T-helper 2 cell (primary cell): ENCODE results near the gene ENDOD1.

Source experiments
- DNase-seq, 5 experiments: peaks; one replicate each; pipeline versions ENCODE4 v3.0.0 to v3.0.0-alpha.2; 2012 to 2022

ENDOD1 gene

DNA sequence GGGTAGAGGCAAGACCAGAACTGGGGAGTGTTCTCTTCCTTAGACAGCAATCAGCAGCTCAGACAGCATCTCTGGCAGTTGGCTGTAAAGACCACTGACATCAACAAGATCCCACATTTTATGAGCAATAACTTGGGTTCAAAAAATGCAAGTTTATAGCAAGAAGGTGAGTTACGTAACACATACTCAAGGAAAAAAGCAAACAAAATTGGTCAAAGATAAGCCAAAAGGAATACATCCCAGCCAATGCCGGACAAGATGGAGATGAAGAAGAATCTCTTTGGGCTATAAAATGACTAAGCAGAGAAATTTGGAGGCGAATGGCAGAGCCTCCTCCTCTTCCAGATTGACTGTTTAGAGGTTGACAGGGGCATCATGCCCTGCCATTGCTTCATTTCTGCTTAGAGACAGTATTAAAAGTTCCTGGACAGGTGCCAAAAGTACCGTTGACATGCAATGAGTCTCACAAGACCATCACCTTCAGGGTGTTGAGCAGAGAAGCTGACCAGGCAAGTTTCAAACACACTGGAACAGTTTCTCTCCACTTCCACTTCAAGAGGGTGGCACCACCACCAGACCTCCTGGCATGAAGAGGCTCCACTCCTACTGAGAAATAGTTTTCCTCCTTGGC, 55.9 kb downstream of the ENDOD1 start:
- DNase-seq = no peak

DNA sequence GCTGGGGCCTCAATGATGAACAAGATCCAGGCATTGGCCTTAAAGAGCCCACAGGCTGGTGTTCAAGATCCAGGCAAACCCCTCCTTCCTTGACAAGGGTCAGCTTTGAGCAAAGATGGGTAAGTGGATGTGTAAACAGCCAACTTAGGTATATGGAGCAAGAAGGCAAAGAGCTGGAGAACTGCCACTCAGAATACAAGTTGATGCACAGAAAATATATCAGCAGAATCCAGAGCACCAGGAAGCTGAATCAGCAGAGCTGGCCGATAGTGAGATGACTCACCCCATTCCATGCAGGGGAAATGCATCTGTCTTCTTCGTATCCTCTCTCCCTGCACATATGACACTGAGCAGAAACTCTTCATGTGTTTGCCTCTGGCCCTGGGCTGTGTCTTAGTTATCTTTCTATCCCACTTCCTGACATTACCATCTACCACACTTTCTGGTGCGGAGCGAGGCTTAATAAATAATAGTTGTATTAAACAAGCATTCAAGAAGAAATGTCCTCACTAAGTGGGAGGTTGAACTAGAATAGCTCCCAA, 57.8 kb downstream of the ENDOD1 start:
- DNase-seq = peak in 1 of 5 experiments; percentile 30

DNA sequence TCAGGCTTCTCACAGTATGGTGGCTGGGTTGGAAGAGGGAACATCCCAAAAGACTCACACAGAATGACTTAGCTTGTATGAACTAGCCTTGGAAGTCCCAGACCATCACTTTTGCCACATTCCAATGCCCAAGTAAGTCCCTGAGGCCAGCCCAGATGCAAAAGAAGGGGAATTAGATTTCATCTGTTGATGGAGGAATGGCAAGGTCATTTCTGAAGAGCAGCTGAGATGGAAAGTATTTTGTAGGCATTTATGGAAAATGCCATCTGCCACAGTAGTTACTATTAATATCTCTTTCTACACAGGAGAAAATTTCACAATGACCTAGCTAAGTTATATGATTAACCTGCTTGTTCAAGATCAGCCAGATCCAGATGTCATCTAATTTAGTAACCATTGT, 58.8 kb downstream of the ENDOD1 start:
- DNase-seq = no peak

DNA sequence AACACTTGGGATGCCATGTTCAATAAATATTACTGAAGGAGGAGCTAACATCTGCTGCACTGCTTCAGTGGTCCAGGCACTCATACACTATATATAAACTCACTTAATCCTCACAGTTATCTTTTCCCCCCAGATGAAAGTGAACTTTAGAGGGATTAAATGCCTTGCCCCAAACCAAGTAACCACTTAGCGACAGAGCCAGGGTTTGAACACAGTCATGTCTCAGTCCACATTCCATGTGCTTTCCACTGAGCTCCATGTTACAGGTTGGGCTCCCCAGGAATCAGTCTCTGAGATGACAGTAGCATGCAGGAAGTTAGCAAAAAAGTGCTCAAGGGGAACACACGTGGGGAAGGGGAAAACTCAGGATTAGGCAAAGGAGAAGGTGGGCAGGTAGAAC, 59.3 kb downstream of the ENDOD1 start:
- no peak for DNase-seq

DNA sequence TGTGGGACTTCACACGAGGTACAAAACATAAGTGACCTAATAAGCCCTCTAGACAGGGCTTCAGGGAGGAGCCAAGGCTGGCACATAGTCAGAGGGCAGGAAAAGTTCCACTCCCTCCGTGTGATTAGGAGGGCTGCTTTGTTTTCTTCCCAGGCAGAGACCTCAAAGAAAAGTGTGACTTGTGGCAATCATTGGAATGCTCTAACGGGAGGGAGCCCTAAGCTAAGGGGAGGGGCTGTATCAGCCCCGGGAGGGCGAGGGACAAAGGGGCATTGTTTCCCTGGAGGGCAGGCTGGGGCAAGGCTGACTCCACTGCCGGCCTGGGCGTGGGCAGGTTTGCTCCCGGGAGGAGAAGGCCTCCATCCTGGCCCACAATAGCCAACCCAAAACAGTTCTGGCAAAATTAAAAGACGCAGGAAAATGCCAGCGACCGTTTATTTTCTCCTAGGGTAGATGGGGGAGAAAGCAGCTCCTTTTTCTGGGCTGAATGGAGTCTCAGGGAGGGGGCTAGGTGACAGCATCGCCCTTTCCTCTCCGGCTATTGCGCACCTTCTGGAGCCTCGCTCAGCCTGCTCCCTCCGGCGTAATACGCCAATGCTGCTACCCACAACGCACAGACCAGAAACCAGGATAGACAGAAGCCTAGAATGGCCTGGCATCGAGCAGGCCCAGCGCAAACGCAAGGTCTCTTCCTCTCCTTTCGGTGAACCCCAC, 60.2 kb downstream of the ENDOD1 start:
- no peak for DNase-seq

DNA sequence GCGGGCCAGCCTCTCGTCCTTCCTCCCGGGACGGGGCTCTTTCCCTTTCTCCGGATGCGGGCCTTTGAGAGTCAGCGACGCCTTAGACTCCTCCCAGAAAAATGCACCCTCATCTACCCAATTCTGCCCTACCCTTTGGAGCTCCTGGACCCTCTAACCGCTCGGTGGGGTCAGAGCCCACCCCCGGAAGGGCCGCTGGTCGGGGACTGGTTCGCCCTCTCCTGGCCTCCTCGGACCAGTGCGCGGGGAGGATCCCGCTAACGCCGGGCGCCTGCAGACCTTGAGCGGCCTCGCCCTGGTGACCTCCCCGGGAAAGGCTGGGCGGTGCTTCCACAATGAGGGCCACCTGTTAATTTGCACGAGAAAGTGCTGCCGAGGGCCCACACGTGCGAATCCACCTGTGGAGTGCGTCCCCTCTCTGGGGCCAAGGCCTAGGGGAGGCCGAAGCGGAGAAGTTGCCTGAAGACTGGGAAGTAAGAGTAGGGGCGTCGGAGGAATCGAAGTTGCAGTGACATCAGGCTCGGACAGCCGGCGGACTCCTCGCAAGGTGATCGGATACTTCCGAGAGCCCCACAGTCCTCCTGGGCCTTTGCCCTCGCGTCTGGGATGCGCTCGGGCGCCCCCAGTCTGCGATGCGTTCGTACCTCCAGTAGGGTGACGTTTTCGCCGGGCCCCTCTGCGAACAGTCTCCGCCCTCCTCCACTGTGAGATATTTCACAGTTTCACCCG, 61.5 kb downstream of the ENDOD1 start:
- DNase-seq = peak; percentile 74 to 94 (median 84)

DNA sequence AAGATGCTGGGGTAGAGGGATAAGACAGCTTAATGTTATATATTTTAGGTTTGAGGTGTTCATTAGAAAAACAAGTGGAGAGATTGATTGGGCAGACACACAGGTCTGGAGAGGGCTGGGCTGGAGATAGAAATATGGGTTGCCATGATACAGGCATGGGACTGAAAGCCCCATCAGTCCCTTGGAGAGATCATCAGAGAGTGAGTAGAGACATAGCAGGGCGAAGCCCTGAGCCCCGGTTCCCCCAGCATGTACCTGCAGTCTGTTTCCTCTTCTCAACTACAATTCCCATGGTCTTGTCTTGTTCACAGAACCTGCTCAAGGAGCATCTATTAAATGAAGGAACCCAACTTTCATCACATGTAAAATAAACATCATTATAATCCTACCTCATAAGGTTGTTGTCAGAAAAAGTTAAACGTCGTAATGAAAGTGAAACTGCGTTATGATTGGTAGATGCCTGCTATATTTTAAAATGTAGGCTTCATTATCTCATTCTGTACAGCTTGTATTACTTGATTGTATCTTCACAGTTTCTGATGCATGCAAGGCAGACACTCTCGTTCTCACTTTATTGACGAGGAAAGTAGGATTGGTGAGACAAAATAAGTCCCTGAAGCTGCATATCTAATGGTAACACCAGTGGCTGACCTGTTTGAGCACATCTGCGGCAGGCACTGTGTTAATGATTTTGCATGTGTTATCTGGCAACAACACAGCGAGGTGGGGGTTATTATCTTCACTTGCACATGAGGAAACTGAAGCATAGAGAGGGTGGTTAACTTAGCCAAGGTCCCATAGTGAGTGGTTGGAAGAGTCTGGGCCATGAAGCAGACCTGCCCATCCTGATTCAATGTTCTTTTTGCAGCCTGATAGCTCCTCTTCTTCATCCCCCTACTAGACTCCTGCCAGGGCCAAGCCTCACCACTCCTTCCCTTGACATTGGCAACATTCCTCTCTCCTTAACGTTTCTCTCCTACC, 63.5 kb downstream of the ENDOD1 start:
- peak in 2 of 5 experiments; percentile 18 to 75 for DNase-seq

DNA sequence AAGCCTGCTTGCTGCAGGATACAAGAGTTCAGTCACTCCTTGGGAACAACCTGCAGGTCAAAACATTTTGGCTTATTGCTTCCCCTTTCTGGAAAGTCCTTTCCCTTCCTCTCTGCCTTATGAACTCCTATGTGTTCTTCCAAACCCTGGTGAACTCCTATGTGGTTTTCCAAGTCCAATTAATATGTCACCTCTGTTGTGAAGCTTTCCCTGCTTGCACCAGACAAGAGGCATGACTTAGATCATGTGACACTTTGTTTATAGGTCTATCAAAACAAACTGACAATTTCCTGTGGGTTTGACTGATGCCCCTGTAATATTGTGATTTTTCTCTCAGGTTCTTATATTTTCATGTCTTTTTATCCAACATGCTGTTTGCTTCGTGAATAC, 64.2 kb downstream of the ENDOD1 start:
- DNase-seq = peak in 1 of 5 experiments; percentile 40

DNA sequence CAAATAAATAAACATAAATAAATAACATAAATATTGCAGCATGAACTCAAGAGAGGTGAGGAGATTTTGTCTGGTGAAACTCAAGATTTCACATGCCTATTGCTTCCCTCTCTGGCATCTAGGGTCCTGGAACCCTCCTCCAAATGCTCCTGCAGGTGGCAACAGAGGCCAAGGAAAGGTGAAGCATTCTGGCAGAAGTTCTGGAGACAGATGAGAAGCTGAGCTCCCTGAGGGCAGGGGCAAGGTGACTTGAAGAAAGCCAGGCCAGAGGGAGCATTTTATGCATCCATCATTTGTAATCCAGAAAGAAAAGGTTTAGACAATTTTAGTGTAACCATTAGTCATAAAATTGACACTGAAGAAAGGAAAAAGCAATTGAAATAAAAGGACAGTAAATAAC, 64.9 kb downstream of the ENDOD1 start:
- peak in 4 of 5 experiments; percentile 26 to 82 (median 46) for DNase-seq

DNA sequence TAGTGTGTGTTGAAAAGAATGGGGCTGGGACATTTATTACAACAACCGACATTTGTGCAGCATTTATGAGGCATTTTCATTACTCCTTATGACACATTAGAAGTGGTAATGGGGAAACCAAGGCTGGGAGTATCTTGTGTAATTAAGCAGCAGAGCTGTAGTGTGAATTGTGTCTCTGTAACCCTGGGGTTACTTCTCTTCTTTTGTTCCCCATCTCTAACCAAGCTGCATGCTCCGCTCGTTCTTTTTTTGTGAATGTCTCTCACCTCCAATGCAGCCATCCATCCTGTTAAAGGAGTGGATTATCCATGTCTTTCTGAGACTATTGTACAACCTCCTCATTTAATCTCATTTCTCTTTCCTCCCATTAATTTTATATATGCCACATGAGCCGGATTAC, 65.7 kb downstream of the ENDOD1 start:
- DNase-seq = no peak

DNA sequence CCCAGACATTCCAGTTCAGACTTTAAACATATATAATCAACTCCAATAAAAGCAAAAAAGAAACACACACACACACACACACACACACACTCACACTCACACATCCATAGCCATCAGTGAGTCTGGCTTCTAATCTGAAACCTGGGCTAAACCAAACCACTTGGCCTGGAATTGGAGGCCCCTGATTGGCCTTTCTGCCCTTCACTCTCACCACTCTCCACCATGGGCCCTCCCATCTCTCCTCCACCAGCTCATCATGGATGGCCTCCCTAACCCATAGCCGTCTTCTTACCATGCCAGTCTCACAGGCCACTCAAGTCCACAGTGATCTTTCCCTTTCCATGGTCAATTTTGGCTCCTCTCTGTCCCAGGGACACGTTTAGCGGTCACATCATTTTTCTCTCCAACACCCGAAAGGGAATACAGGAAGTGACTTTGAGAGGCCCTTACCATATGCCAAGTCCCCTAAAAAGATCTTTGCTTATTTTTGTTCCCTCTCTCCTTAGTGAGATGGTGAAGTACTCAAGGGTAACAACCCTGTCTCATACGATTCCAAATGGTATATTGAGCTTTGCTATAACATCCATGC, 66.6 kb downstream of the ENDOD1 start:
- DNase-seq = no peak

DNA sequence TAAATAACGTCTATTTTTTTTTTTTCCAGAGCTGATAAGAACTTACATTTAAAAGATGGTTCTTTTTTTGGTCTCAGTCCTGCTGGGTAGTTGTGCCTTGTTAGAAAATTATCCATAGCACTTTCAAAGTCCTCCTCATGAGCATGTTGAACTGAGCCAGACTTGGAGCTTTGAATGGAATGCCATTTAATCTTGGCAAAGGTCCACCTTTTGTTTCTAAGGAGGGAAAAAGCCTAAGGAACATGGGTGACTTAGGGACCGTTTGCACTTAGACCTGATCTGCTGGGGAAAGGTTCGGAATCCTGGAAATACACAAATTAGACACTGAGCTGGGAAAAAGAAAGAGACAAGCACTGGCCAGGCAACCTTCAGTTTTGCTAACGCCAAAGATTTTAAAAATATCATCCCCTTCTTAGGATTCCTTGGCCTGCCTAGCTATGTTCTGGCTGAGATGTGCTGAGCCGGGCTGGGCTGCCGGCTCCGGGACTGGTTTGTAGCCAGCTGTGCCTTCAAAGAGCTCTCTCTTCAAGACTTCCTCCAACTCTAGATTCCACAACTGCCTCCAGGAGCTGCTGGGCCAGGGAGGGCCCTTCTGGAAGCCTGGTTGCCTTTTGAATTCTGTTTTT, 67.4 kb downstream of the ENDOD1 start:
- no peak for DNase-seq

DNA sequence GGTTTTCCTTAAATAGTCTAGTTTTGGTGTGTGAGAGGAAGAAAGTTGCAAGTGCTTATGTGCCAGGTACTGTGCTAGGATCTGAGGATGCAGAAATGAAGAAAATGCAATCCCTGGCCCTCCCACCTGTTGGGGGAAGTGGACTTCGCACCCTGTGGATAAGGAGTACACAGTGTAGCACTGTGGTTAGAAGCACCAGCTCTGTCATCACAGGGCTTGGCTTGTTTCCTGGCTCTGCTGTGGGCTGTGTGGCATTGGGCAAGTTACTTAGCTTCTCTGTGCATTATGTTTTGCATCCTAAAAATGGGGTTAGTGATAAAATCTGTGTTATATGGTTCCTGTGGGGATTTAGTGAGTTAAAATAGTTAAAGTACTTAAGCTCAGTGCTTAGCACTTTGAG, 68.2 kb downstream of the ENDOD1 start:
- peak in 1 of 5 experiments; percentile 65 for DNase-seq

DNA sequence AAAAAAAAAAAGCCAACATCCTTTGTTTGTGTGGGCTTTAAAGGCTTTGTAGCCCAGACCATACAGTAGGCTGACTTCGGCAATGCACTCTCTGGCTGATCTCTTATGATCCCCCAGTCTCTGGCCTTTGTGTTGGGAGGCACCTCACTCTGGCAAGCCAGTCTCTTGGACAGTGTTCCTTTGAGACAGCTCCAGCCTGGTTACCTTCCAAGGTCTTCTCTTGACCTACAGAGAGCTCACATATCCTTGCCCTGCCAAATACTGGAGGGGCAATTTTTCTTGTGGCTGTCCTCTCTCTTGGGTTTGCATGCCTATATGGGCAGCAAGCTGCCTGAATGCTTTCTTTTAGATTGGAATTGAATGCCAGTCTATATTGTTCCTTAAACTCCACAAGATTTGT, 71.6 kb downstream of the ENDOD1 start:
- no peak for DNase-seq

DNA sequence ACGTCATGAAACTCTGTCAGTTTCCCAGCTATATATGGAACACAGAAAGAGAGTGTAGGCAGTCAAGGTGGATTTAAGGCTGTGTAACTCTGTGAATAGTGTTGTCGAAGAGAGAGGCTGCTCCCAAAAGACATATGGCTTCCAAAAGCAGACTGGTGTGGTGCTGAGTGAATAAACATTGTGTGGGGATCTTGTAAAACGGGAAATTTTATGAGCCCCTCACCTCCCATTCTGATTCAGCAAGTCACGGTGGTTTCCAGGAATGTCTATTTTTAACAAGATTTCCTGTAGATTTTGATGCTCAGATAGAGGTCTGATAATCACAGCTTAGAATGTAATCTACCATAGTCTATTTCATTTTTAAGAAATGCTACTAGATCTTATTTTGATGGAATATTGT, 73.5 kb downstream of the ENDOD1 start:
- DNase-seq = no peak

DNA sequence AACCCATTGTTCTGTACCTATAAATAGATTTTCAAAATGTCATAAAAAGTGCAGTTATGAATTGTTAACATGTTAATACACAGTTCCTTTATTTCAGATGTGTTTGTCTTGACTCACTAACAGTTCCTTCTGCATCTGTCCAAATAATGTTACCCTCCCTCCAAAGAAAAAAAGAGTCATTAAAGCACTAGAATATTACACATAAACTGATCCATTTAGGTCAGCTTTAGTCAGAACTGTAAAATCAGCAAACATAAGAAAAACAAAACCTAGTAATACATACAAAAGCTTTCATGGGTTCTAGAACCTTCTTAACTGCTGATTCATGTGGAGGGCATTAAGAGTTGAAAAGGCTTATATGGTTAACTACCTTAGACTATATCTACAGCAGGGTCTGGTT, 76.0 kb downstream of the ENDOD1 start:
- DNase-seq = no peak

DNA sequence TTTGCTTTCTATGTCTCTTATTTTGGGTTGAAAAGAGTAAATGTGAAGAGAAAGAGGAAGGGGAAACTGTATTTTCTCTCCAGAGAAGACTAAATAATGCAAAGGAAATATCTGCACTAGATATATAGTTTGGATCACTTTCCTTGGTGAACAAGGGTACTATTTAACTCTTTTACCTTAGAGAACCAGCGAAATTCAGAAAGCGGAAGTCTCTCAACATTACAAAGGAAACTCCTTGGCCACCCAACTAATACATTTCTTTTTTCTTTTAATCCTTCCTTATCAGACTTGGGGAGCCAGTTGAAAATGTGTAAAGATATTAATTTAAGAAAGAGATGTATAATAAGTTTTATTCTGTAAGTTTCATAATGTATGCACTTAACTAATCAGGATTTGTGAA, 77.1 kb downstream of the ENDOD1 start:
- no peak for DNase-seq

DNA sequence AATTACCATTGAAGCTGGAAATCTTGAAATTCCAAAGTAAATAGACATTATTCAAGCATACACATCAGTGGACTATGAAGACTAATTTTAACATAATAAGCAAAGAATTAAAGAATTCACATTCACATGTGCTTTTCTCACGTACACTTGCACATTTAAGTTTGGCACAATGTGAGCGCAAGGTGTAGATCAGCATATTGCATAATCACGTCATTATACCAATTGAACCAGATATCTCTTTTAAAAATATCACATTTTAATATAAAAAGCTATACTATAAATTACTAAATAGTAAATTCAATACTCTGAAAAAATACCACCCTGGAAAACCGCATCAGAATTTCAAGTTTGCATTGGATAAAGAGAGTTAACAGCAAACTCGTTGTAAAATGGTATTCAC, 80.6 kb downstream of the ENDOD1 start:
- no peak for DNase-seq

DNA sequence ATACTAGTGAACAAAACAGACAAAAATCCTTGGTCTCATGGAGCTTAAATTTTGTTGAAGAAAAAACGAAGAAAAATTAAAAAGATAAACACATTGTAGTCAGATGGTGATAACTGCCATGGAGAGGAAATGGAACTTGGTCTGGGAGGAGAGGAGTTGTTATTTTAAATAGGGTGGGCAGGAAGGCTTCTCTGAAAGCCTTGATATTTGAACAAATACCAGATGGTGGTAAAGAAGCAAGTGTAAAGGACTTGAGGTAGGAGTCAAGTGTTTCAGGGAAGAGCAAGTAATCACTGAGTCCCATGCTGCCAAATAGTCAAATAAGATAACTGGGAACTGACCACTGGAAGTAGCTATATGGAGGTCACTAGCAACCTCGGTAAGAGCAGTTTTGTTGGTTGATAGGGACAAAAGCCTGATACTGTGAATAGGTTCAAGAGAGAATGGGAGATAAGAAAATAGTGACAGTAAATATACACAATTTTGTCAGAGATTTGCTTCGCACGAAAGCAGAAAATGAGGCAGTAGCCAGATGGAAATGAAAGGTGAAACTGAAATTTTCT, 86.3 kb downstream of the ENDOD1 start:
- no peak for DNase-seq
